Activated CD8-positive, alpha-beta T cell treated with anti-CD3 and anti-CD28 coated beads for 36 hours (primary cell): ENCODE results near the gene PPFIBP2. TPM values are rescaled to one million over a fixed set of nuclear protein-coding genes. Genes with fewer than 3 reads are reported as not detected.

Experiments
- ATAC-seq: fragments of 200-7000 bp; cut with Tn5 transposase; one replicate; pipeline ENCODE4 v1.10.0; 2021; ENCODE audit warnings: mild to moderate bottlenecking, moderate library complexity
- CTCF ChIA-PET: fragments of 350-600 bp; sonication (Branson Sonifier 250); formaldehyde crosslinking; loops from one replicate; lab custom pipeline; 2021; ENCODE audit warnings: antibody characterized with exemption; lab: Charles Lee
- POLR2A ChIA-PET: fragments of 350-600 bp; sonication (Branson Sonifier 250); formaldehyde crosslinking; loops from one replicate; lab custom pipeline; 2021; ENCODE audit warnings: antibody characterized with exemption; lab: Charles Lee
- DNase-seq: peaks from one replicate; pipeline ENCODE4 v3.0.0-alpha.2; 2020
- H3K27ac Mint-ChIP-seq: one replicate; pipeline ENCODE4 v1.8.0; 2021; ENCODE audit warnings: mild to moderate bottlenecking, mixed read lengths
- H3K27me3 Mint-ChIP-seq: one replicate; pipeline ENCODE4 v1.8.0; 2021; ENCODE audit warnings: mixed read lengths
- H3K36me3 Mint-ChIP-seq: one replicate; pipeline ENCODE4 v1.8.0; 2021; ENCODE audit warnings: low read depth, mixed read lengths
- H3K4me1 Mint-ChIP-seq: one replicate; pipeline ENCODE4 v1.8.0; 2021; ENCODE audit warnings: low read depth, mixed read lengths
- H3K4me3 Mint-ChIP-seq: one replicate; pipeline ENCODE4 v1.8.0; 2021; ENCODE audit warnings: mild to moderate bottlenecking, moderate library complexity, mixed read lengths
- H3K9me3 Mint-ChIP-seq: one replicate; pipeline ENCODE4 v1.8.0; 2021; ENCODE audit warnings: mixed read lengths
- intact Hi-C: fragments of 100-400 bp; cut with micrococcal nuclease; formaldehyde crosslinking; loops from one replicate; pipeline ENCODE4 v1.10.0; 2022
- total RNA-seq, 2 experiments: library from RNA; stranded (reverse); gene quantifications; one replicate each; pipeline ENCODE4 v1.2.3, GENCODE V29; 2021
- TF ChIP-seq, protein P1 (sequence below): fragments of 200-600 bp; IDR thresholded peaks from one replicate; pipeline ENCODE4 v1.8.0; 2022; ENCODE audit warnings: antibody characterized with exemption, mild to moderate bottlenecking

PPFIBP2 gene
- total RNA-seq, 2 experiments from 2014 or later = 13.3 to 14.2 TPM

DNA sequence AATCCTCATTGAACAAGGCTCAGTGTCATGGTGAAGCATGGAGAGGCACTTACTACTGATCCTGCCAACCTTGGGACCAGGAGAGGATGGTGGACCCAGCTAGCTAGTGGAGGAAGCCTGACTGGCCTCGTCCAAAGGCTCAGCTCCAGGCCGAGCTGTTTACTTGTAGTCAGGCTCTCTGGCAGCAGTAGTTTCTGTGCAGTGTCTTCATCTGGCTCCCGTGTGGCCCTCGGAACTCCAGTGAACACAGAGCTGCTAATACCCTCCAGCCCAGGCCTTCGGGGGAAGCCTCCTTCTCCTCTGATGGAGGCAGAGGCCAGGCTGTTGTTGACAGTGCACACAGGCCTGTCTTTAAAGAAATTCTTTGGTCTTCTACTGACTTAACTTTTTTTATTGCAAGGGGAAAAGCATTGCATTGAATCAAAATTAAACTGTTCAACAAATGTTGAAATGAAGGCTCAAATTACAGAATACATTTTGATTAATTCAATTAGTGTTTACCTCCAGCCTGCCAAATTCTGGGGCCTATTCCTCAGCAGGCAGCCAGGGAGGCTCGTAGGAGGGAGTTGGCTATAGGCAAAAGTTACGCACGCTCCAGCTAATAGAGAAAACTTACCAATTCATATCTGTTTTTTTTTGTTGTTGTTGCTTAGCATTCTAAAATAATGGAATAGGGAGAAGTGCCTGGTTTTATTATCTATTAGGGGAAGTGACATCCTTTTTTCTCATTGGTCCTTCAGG is 18.8 kb downstream of the PPFIBP2 start:
- POLR2A ChIA-PET = interaction anchor here (0.6 kb wide), 1 partner anchor 12 kb away, joined by 3 read pairs; no protein-coding TSS in a partner anchor
- no peak overlapping the region for H3K27ac Mint-ChIP-seq
- ATAC-seq (no peak), DNase-seq (no peak)
- CTCF ChIA-PET = interaction anchor here (1.1 to 1.6 kb wide), 2 partner anchors 17 to 133 kb away, joined by 3 to 5 read pairs; no protein-coding TSS in a partner anchor
- intact Hi-C loops = no loop called here
- peaks cover 2% of the 10 kb centered on the region for H3K27me3 Mint-ChIP-seq
- H3K36me3 Mint-ChIP-seq = peaks cover 4% of the 10 kb centered on the region
- TF ChIP-seq, protein P1, sequence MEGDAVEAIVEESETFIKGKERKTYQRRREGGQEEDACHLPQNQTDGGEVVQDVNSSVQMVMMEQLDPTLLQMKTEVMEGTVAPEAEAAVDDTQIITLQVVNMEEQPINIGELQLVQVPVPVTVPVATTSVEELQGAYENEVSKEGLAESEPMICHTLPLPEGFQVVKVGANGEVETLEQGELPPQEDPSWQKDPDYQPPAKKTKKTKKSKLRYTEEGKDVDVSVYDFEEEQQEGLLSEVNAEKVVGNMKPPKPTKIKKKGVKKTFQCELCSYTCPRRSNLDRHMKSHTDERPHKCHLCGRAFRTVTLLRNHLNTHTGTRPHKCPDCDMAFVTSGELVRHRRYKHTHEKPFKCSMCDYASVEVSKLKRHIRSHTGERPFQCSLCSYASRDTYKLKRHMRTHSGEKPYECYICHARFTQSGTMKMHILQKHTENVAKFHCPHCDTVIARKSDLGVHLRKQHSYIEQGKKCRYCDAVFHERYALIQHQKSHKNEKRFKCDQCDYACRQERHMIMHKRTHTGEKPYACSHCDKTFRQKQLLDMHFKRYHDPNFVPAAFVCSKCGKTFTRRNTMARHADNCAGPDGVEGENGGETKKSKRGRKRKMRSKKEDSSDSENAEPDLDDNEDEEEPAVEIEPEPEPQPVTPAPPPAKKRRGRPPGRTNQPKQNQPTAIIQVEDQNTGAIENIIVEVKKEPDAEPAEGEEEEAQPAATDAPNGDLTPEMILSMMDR = no peak
- H3K4me1 Mint-ChIP-seq = peaks cover 53% of the 10 kb centered on the region
- H3K9me3 Mint-ChIP-seq = no peaks in the 10 kb centered on the region
- no peak overlapping the region for H3K4me3 Mint-ChIP-seq

DNA sequence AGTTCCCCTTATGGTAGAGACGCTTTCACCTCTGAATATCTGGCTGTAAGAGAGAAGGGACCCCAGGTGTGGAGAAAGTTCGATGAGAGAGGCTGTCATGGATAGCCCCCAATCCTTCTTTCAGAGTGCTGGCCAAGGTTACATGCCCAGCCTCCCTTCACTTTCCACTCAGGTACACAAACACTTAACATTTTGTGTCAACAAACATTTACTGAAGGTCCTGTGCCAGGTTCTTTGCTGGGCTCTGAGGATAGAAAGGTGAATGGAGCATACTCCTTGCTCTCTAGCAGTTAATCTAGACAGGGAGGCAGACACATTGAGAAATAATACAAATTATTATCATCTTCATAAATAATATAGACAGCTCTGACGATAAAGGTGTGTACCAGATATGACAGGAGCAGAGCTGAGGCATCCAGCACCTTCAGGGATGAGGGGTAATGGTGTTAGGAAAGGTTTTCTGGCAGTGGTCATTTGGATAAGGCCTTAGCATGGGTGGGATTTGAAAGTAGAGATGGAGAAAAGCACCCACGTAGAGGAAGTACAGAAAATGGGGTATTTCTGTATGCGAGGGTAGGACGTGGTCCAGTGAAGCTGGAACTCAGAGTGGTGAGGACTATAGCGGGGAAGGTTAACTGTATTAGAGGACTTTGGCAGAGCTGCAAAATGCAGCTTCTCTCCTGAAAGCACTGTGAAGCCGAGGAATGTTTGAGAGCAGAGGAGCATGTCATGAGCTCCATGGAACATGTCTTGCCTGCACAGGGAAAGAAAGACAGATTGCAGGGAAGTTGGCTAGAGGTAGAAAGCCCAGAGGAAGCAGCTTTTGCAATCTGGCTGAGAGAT is 19.6 kb downstream of the PPFIBP2 start:
- Mint-ChIP-seq H3K4me1 (peaks cover 52% of the 10 kb centered on the region), H3K4me3 (no peak overlapping the region), H3K36me3 (peaks cover 4% of the 10 kb centered on the region), H3K27ac (no peak overlapping the region), H3K9me3 (no peaks in the 10 kb centered on the region), H3K27me3 (peaks cover 2% of the 10 kb centered on the region)
- intact Hi-C loops = no loop called here
- no peak for DNase-seq
- CTCF ChIA-PET = interaction anchor here (1.0 to 1.6 kb wide), 2 partner anchors 38 to 132 kb away, joined by 3 to 5 read pairs; no protein-coding TSS in a partner anchor
- POLR2A ChIA-PET = no interaction called here
- no peak for ATAC-seq
- TF ChIP-seq, protein P1 = no peak

DNA sequence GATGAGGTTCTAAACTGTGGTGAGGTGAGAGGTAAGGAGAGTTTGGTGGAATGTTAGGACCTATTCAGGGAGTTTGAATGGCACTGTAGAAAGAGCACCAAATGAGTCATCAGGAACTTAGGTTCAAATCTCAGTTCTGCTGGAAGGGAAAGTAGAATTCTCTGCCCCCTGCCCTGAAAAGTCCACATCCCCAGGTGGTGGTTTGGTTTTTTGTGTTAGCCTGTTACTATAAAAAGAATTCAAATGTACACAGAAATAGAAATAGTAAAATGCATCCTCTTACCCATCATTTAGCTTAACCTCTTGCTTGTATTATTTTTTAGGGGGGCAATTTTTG is 20.2 kb downstream of the PPFIBP2 start:
- H3K4me1 Mint-ChIP-seq = peaks cover 48% of the 10 kb centered on the region
- POLR2A ChIA-PET = no interaction called here
- TF ChIP-seq, protein P1 = no peak
- CTCF ChIA-PET = interaction anchor here (1.0 to 1.6 kb wide), 2 partner anchors 37 to 131 kb away, joined by 3 to 5 read pairs; no protein-coding TSS in a partner anchor
- peaks cover 4% of the 10 kb centered on the region for H3K36me3 Mint-ChIP-seq
- H3K27ac Mint-ChIP-seq = no peak overlapping the region
- H3K4me3 Mint-ChIP-seq = no peak overlapping the region
- no peak for ATAC-seq
- peaks cover 2% of the 10 kb centered on the region for H3K27me3 Mint-ChIP-seq
- DNase-seq = no peak
- no peaks in the 10 kb centered on the region for H3K9me3 Mint-ChIP-seq
- intact Hi-C loops = no loop called here

DNA sequence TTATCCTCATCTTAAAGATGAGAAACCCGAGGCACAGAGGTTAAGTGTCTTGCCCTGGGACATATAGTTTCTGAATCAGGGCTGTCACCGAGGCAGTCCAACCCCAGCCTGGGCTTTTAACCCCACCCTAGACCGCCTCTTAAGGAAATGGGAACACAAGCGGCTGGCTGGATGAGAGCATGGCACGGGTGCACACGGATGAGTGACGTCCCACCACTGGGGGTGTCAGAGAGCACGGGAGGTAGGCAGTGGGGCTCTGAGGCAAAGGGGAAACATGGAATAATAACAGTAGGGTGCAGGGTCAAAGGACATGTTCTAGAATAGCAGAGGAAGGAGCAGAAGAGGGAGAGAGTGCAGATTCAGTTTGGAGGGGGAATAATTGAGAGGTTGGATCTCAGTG is 22.3 kb downstream of the PPFIBP2 start:
- no peak for ATAC-seq
- CTCF ChIA-PET = interaction anchor here (0.9 kb wide), 1 partner anchor 23 kb away, joined by 3 read pairs; no protein-coding TSS in a partner anchor
- TF ChIP-seq, protein P1 = no peak
- intact Hi-C loops = no loop called here
- DNase-seq = peak; percentile 9
- POLR2A ChIA-PET = no interaction called here
- Mint-ChIP-seq H3K9me3 (no peaks in the 10 kb centered on the region), H3K27ac (no peak overlapping the region), H3K4me1 (peaks cover 42% of the 10 kb centered on the region), H3K36me3 (peaks cover 4% of the 10 kb centered on the region), H3K4me3 (no peak overlapping the region), H3K27me3 (peaks cover 2% of the 10 kb centered on the region)
